HG03039 (cell line): ENCODE results near the gene RNF213.
"Not testable (repeated sequence)": the region's sequence is repeated elsewhere in the genome, so short reads cannot be mapped to it uniquely, and the experiment has no call there.

Experiments used
- ATAC-seq: cut with Tn5 transposase; IDR thresholded peaks from one replicate; pipeline ENCODE4 v1.9.1; 2021; ENCODE audit warnings: mild to moderate bottlenecking, moderate library complexity; ENCODE audit not compliant: unreplicated experiment

The RNF213 gene

DNA sequence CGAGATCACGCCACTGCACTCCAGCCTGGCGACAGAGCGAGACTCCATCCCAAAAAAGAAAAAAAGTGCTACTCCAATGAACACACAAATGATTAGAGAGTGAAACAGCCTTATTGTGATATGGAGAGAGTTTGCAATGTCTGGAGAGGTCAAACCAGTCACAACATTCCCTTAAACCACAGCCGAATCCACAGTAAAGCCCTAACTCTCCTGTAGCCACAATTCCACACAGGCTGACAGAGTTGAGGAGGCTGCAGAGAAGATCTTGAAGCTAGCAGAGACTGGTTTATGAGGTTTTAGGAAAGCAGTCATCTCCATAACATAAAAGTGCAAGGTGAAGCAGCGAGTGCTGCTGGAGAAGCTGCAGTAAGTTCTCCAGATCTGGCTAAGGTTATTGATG is 6.7 kb downstream of the RNF213 start:
- ATAC-seq = no peak

DNA sequence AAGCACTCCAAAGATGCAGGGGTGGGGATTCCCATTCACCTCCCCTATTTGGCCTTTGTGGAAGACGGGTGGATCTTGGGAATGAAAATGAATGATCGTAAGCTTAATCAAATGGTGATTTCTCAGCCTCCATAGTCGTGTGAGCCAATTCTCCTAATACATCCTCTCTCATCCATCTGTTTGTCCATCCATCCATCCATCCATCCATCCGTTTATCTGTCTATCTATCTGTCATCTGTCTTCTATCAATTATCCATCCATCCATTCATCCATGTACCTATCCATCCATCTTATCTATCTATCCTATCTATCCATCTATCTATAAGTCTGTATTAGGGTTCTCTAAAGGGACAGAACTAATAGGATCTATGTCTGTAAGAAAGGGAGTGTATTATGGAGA is 7.8 kb downstream of the RNF213 start:
- no peak for ATAC-seq

DNA sequence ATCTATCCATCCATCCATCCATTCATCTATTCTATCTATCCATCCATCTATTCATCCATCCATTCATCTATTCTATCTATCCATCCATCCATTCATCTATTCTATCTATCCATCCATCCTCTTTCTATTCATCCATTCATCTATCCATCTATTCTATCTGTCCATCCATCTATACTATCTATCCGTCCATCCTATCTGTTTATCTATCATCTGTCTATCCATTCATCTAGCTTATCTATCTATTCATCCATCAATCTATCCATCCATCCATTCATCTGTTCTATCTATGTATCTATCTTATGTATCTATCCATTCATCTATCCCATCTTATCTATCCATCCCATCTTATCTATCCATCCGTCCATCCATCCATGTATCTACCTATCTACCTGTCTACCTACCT is 8.8 kb downstream of the RNF213 start:
- ATAC-seq = no peak

DNA sequence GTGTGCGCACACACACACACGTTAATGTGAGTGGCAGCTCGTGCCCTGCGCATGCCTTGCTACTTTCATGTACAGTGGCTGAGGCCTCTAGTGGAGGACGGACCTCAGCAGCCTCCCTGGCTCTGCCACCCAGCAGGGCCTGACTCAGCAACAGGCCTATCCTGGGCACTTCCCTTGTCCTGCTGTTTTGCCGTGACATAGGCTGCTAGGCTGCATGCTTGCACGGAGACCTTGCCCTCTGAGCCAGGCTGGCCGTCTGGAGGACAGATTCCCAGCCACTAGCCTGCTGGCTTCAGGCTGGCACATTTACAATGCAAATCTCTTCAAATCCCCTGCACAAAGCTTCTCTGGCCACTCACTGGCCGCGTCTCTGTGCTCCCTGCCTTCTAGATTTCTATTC is 9.5 kb downstream of the RNF213 start:
- ATAC-seq = no peak

DNA sequence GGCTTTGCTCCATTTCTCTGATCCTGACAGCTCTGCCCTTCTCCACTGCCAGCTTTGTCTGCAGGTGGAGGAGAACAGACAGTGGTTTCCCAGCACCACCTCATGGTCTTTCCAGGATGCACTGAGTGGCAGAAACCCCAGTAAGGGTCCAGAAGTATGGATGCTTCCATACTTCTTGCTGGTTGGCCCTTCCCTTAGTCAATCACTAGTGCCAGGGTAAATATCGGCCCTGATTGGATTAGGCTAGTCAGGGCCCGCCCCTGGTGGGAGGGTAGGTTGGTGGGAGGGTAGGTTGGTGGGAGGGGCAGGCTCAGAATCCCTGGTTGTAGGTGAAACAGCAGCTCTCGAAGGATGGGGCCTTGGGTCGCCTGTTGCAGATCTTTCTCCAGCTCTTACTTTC is 10.2 kb downstream of the RNF213 start:
- no peak for ATAC-seq

DNA sequence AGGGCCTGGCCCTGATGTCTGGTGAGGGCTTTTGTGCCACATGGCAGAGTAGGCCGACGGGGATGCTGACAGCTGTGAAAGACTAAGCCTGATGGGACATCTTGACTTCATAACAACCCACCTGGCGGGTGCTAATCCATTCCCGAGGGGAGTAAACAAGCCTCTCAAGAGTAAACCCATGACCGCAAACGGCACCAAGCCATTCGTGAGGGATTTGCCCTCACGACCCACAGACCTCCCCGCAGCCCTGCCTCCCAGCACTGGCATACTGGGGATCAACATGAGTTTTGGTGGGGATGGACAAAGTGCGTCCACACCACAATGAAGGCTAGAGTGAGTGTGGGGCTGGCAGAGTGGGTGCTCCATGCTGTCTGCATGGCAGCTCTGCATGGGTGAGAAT is 11.7 kb downstream of the RNF213 start:
- ATAC-seq = no peak

DNA sequence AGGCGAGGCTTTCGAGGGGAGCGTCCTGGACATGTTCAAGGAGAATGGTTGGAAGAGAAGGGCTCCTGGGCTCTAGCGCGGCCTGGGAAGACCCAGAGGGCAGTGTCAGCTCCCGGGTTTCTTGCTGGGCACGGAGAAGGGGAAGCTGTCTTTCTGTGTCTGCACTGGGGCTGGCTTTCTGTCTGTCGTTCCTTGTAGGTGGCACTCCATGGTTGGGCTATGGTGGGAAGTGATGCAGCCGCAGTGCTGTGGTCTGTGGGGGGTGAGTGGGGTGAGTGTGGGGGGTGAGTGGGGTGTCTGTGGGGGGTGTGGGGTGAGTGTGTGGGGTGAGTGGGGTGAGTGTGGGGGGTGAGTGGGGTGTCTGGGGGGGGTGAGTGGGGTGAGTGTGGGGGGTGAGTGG is 13.7 kb downstream of the RNF213 start:
- ATAC-seq = no peak

DNA sequence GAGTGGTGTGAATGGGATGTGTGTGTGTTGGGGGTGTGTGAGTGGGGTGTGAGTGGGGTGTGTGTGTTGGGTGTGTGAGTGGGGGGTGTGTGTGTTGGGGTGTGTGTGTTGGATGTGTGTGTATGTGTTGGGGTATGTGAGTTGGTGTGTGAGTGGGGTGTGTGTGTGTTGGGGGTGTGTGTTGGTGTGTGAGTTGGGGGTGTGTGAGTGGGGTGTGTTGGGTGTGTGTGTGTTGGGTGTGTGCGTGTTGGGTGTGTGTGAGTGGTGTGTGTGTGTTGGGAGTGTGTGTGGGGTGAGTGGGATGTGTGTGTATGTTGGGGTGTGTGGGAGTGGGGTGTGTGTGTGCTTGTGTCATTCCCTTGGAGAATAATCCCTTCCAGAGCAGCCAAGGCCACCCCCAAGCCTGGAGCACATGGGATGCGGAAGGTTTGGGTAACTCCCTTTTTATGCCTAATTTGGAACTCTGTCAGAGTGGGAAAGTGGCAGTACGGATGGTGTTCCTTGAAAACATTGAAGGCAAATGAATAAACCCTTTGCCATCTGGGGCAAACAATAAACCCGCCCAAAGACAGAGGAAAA is 14.3 kb downstream of the RNF213 start:
- ATAC-seq = no peak

DNA sequence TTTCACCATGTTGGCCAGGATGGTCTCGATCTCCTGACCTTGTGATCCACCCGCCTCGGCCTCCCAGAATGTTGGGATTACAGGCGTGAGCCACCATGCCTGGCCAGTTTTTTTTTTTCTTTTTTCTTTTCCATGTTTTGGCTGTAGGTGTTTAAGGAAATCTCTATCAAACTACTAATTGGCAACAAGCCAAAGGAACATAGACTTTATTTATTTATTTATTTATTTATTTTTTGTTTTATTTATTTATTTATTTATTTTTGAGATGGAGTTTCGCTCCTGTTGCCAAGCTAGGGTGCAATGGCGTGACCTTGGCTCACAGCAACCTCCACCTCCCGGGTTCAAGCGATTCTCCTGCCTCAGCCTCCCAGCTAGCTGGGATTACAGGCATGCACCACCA is 15.2 kb downstream of the RNF213 start:
- ATAC-seq = not testable (repeated sequence)

DNA sequence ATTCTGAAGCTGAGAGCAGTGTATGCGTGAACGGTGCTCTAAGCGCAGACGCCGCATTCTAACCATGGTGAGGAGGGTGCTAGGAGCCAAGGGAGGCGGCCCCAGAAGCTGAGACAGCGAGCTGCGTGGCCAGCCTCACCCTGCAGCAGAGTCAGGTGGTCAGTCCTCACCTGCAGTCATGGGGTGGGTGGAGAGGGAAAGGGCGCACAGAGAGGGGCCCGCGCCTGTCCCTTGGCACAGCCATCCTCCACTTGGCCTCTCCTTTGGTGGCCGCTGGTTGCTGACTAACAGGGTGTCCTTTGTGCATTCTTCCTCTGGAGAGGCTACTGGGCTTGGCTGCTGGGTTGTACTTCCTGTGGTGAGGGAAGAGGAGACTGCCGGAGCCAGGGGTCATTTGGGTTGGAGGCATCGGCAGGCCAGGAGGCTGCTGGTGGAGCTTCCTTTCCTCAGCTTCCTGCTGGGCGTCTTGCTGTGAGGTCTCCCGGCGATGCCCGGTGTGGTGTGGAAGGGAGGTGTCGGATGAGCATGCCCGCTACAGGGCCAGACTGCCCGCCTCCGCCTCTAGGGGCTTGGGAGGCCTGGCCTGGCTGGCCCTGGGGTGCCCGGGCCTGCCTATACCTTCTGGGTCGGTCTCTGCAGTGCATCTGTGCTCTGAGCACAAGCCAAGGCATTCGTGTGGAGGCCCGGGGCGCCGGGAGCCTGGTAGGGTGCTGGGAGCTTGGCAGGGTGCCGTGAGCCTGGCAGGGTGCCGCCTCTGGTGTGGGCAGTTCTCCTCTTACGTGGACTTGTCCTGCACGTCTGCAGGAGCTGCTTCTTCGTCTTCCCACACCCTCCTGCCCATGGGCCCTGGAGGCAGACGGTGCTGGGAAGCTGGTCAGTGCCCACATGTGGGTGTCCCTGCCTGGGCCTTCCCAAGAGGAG is 17.4 kb downstream of the RNF213 start:
- no peak for ATAC-seq

DNA sequence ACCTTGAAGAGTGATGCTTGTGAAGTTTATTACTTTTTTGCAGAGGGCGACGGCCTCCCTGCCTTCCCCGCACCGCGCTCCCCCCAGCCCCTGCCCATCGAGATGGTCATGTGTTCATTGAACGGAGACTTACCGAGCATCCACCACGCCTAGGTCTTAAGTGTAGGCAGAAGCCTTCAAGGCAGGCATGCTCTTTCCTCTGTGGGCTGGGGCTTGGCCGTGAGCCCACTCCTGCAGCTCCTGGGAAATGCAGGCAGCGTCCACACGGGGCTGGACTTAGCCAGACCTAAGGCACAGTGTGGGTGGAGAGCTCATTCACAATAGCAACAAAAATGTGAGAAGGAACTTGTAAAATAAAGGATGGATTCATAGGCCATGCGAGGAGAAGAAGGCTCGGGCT is 19.2 kb downstream of the RNF213 start:
- no peak for ATAC-seq

DNA sequence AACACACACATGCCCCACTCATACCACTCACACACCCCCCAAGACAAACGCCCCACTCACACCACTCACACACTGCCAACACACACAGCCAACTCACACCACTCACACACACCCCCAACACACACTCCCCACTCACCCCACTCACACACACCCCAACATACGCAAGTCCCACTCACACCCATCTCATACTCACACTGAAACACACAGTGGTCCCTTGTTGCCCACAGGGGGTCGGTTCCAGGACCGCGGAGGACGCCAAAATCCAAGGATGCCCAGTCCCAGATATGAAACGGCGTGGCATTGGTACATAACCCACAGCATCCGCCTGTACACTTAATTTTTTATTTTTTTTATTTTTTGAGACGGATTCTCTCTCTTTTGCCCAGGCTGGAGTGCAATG is 20.9 kb downstream of the RNF213 start:
- no peak for ATAC-seq

DNA sequence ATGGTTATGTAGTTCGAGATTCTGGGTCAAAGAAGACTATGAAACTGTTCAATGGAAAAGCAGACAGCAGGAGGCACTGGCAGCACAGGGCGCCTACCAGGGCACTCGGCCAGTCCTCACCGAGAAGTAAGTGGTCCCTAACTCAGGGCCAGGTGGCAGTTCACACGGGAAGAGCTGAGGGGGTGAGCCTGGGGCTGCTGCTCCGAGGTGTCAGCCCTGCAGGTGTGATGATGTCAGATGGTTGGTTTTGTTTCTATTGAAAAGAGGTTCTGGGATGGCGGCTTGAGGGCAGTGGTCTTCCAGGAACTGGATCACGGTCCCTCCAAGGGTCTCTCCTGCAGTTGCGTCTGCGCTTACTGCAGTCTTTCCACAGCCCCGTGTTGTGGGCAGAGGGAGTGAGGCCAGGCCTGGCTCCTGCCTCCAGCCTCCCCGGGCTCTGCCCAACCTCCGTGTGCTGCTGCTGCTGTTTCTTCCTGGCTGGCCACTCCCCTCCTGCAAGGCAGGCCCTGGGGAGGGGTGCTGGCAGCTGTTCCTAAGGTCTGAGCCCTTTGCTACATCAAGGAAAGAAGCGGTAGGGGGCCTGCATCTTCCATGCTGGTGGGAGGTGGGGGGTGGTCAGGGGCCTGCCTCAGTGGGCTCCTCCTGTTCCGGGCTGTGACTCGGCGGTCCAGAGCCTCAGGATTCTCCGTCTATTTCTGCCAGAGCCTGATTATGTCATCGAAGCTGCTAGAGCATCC is 22.6 kb downstream of the RNF213 start:
- ATAC-seq = no peak

DNA sequence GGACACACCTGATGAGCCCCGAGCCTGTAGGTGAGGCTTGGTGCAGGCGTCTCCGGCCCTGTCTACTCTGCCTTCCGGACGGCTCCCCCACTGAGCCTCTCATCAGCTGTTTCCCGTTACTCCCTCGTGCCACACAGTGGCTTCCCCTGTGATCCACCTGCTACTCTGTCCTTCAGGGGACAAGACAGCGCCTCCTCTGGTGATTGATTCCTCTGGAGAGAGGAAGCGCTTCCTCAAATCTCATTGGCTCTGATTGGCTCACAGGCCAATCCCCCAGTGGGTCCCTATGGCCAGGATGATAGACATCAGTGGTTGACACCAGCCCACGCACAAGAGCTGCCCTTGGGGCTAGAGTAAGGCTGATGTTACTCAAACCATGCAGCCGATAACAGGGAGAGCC is 24.0 kb downstream of the RNF213 start:
- ATAC-seq = no peak

DNA sequence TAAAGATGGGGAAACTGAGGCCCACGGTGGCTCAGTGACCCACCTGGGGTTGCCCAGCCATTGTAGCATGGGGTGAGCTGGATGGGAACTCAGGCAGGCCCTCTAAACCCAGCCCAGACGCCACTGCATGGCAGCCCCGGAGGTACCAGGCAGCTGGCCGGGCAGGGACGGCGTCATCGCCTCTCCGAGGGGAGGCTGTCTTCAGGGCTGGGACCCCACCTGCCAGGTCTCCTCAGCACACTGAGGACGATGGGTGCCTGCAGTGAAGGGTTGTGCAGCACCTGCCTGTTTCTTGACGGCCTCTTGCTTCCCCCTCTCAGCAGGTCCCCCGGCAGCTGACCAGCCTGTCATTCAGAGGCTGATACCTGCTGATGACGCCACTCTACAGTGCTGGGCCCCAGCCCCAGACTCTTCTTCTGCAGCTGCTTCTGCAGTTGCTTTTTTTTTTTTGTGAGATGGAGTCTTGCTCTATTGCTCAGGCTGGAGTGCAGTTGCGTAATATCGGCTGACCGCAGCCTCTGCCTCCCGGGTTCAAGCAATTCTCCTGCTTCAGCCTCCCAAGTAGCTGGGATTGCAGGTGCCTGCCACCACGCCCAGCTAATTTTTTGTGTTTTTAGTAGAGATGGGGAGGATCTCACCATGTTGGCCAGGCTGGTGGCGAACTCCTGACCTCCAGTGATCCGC is 24.7 kb downstream of the RNF213 start:
- ATAC-seq = no peak

DNA sequence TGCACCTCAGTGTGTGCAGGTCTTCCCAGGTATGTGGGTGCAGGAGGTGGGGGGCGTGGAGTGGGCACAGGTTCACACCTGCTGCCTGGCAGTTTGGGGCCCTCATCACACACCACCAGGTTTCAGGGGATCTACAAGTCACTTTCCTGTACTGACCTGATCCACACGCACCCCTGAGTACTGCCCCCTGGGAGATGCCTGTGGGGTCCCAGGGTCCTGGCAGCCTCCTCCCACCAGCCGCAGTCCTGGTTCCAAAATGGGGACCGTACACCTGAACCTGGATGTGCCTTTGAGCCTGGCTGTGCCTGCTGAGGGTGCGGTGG is 25.9 kb downstream of the RNF213 start:
- no peak for ATAC-seq

DNA sequence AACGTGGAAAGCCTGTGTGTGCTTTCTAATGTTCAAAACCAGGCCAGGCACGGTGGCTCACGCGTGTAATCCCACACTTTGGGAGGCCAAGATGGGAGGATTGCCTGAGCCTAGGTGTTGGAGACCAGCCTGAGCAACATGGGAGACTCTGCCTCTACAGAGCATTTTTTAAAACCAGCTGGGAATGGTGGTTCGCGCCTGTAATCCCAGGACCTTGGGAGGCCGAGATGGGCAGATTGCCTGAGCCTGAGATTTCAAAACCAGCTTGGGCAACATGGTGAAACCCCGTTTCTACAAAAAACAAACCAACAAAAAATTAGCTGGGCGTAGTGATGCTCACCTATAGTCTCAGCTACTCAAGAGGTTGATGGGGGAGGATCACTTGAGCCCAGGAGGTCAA is 26.4 kb downstream of the RNF213 start:
- ATAC-seq = no peak

DNA sequence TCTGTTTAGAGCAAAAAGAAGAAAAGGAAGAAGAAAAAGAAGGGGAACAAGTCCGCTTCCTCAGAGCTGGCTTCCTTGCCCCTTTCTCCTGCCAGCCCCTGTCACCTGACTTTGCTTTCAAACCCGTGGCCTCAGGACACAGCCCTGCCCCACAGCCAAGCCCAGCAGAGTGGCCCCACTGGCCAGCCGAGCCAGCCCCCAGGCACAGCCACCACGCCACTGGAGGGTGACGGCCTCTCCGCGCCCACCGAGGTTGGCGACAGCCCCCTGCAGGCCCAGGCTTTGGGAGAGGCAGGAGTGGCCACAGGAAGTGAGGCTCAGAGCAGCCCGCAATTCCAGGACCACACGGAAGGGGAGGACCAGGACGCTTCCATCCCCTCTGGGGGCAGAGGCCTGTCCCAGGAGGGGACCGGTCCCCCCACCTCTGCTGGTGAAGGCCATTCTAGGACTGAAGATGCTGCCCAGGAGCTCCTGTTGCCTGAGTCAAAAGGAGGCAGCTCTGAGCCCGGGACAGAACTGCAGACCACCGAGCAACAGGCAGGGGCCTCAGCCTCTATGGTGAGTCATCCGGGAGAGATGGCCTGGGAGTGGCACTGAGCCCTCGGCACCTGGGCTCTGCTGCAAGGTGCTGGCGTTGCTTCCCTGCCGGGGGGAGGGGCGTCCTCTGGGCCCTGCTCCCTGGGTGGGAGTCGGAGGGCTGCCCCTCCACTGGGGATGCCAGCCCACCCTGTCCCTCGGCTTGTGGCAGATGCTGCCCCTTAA is 27.3 kb downstream of the RNF213 start:
- ATAC-seq = no peak

DNA sequence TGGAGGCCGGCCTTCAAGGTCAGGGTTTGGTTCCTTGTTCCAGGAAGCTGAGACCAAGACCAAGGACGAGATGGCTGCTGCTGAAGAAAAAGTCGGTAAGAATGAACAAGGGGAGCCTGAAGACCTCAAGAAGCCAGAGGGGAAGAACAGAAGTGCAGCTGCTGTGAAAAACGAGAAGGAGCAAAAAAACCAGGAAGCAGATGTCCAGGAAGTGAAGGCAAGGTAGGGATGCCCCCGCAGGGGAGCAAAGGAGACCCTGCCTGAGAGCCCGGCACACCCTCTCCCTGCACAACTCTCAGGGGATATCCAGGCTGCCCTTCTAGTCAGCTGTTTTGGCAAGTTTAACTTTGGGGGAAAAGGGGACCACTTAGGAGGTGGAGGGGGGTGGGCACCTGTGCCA is 29.0 kb downstream of the RNF213 start:
- no peak for ATAC-seq

DNA sequence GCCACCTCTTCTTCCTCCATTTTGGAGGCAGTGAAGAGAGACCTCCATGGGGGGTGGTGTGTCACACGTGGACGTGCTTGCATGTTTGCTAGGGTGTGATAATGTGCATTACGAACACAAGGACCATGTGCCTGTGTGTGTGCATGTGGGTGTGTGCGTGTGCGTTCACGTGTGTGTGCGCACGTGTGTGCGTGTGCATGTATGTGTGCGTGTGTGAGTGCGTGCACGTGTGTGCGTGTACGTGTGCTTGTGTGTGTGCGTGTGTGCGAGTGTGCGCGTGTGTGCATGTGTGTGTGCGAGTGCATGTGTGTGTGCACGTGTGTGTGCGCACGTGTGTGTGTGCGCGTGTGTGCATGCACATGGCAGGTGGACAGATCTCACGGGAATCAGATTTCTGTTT is 29.5 kb downstream of the RNF213 start:
- ATAC-seq = no peak

DNA sequence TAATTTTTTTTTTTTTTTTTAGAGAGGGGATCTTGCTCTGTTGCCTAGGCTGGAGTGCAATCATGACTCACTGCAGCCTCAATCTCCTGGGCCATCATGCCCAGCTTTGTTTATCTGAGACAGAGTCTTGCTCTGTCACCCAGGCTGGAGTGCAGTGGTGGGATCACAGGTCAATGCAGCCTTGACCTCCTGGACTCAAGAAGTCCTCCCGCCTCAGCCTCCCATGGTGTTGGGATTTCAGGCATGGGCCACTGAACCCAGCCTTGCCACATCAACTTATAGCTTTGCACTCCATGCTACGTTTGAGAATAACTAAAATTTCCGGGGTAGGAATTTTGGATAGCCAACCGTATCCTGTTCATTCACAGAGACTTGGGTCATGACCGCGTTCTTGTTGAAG is 30.6 kb downstream of the RNF213 start:
- no peak for ATAC-seq
